Stimulated activated CD4-positive, alpha-beta T cell treated with anti-CD3 and anti-CD28 coated beads, Interleukin-2, amount 100 ng/mL, for 24 hours (primary cell): ENCODE measurements around the gene CCDC6.
"Not testable (repeated sequence)": the region's sequence is repeated elsewhere in the genome, so short reads cannot be mapped to it uniquely, and the experiment has no call there.

ENCODE experiments used
- DNase-seq, 2 donors: peaks; one replicate each; pipeline ENCODE4 v3.0.0-alpha.2; 2020

CCDC6 gene

GRCh38 chr10:59750155-59750945 lies 156.0 kb downstream of the CCDC6 start:
- no peak for DNase-seq

GRCh38 chr10:59748834-59749233 lies 157.5 kb downstream of the CCDC6 start:
- DNase-seq, result no peak

DNA sequence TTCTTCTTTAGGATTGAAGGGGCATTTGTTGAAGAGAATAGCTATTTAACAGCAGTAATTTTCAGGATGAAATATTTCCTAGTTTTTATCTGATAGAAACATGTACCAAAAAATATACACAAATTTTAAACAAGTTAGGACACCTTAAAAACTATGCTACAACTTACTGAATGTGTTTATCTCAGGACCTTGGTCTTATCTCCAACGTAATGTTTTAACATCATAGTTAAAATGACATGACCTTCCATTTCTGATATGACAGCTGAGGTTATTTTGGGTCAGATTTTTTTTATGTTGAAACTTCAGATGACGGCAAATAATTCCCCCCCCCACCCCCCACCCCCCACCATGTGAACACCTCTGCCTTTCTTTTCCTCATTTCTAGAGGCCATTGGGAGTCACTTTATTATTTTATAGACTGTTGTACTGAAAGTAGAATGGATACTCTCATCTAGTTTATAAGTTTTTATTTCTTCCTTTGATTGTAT lies 161.1 kb downstream of the CCDC6 start:
- DNase-seq, result no peak

- not testable (repeated sequence) for DNase-seq
These were observed 161.6 kb downstream of the CCDC6 start for GRCh38 chr10:59744762-59745161.

DNA sequence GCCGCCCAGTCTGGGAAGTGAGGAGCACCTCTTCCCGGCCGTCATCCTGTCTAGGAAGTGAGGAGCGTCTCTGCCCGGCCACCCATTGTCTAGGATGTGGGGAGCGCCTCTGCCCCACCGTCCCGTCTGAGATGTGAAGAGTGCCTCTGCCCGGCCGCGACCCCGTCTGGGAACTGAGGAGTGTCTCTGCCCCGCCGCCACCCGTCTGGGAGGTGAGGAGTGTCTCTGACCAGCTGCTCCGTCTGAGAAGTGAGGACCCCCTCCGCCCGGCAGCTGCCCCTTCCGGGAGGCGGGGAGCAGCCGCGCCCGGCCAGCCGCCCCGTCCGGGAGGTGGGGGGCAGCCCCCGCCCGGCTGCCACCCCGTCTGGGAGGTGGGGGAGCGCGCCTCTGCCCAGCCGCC lies 162.2 kb downstream of the CCDC6 start:
- not testable (repeated sequence) for DNase-seq

- no peak for DNase-seq
These were observed 164.8 kb downstream of the CCDC6 start for GRCh38 chr10:59741583-59741982.

DNA sequence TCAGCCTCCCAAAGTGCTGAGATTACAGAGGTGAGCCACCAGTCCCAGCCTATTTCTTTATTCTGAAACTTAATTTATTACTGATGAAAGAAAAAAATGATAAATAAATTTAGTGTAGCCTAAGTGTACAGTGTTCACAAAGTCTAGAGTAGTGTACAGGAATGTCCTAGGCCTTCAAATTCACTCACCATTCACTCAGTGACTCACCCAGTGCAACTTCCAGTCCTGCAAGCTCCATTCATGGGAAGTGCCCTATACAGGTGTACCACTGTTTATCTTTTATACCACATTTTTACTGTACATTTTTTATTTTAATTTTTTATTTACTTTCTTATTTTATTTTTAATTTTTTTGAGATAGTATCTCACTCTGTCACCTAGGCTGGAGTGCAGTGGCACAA lies 165.3 kb downstream of the CCDC6 start:
- DNase-seq, result no peak
